Coronary artery (tissue), 2 donors: ENCODE results near the gene SMC2.
A peak's percentile ranks its signal among the peaks of the same experiment; 100 is the strongest.

Experiments used
- DNase-seq: peaks from one replicate; pipeline ENCODE4 v3.0.0-alpha.2; 2017; ENCODE audit warnings: low spot score
- H3K27ac ChIP-seq, 2 donors: fragments of 200-600 bp; sonication (generic); one replicate each; pipeline ENCODE4 v1.5.1; 2016 to 2019
- H3K4me3 ChIP-seq: fragments of 200-600 bp; sonication (generic); 2 replicates; pipeline ENCODE4 v1.5.1; 2016; ENCODE audit warnings: mild to moderate bottlenecking, moderate library complexity
- TF ChIP-seq, protein P1 (sequence below): fragments of 200-600 bp; sonication (generic); IDR thresholded peaks from one replicate; pipeline ENCODE4 v1.5.1; 2019; ENCODE audit warnings: antibody characterized with exemption

The SMC2 gene

GRCh38 chr9:104138243-104138868 is 44.2 kb downstream of the SMC2 start:
- TF ChIP-seq, protein P1, sequence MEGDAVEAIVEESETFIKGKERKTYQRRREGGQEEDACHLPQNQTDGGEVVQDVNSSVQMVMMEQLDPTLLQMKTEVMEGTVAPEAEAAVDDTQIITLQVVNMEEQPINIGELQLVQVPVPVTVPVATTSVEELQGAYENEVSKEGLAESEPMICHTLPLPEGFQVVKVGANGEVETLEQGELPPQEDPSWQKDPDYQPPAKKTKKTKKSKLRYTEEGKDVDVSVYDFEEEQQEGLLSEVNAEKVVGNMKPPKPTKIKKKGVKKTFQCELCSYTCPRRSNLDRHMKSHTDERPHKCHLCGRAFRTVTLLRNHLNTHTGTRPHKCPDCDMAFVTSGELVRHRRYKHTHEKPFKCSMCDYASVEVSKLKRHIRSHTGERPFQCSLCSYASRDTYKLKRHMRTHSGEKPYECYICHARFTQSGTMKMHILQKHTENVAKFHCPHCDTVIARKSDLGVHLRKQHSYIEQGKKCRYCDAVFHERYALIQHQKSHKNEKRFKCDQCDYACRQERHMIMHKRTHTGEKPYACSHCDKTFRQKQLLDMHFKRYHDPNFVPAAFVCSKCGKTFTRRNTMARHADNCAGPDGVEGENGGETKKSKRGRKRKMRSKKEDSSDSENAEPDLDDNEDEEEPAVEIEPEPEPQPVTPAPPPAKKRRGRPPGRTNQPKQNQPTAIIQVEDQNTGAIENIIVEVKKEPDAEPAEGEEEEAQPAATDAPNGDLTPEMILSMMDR, result no peak
- H3K4me3 ChIP-seq, result no peak overlapping the region
- DNase-seq, result no peak
- no peak overlapping the region for H3K27ac ChIP-seq

GRCh38 chr9:104142799-104143549 is 48.9 kb downstream of the SMC2 start:
- TF ChIP-seq, protein P1, result no peak
- no peak for DNase-seq
- Histone ChIP-seq H3K4me3 (no peak overlapping the region), H3K27ac (no peak overlapping the region)

DNA sequence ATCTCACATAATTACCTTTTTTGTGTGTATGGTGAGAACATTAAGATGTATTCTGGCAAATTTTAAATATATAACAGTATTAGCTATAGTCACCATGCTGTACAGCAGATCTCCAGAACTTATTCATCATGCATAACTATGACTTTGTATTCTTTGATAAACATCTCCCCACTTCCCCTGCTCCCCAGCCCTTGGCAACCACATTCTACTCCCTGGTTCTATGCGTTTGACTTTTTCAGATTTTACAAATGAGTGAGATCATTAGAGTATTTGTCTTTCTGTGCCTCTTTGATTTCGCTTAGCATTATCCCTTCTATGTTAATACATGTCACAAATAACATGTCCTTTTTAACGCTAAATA is 49.4 kb downstream of the SMC2 start:
- no peak overlapping the region for H3K27ac ChIP-seq
- no peak overlapping the region for H3K4me3 ChIP-seq
- no peak for DNase-seq
- TF ChIP-seq, protein P1, result no peak

DNA sequence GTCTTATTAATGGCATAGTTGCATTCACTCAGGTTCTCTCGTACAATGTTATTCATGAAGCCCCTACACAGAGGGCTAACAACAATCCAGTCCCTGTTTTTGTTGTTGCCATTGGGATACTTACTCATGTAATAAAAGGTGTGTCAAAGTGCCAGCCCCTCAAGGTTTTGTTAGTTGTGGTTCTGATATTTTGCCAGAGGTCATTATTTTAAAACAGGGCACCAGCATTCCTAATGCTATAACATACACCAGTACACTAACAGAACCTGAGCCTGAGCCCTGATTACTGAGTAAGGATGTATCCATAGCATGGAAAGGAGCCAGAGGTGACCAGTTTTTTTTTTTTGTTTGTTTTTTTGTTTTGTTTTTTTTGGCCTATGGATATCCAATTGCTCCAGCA is 50.2 kb downstream of the SMC2 start:
- Histone ChIP-seq H3K27ac (no peak overlapping the region), H3K4me3 (no peak overlapping the region)
- TF ChIP-seq, protein P1, result no peak
- no peak for DNase-seq

- no peak for DNase-seq
- TF ChIP-seq, protein P1, result no peak
- no peak overlapping the region for H3K4me3 ChIP-seq
- H3K27ac ChIP-seq, result no peak overlapping the region
Measured at GRCh38 chr9:104173067-104173466, 79.0 kb downstream of the SMC2 start.

DNA sequence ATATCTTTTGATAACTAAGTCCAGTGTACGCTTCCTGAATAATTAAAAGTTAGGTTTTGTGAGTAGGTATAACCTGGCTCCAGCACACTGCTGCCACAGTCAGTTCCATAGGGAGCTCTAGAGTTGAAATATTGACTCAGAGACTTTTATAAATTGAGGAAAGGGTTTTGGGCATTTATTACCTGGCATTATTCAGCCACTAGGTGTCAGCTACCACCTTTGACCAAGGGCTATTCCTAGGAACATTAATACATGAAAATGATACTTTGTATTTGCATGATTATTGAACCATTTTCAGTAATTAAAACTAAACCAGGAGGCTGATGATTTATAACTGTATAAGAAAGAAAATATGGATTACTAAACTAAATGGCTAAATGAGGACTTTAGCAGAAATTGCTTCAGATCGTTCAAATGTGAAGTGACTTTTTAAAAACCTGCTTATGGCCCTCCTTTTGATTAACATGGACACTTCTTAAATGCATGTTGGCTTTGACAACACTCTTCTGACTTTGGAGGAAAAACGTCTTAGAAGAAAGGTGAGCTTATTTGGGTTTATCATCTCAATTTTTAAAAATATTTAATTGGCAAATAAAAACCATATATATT is 83.0 kb downstream of the SMC2 start:
- TF ChIP-seq, protein P1, result peak; percentile 21
- no peak overlapping the region for H3K27ac ChIP-seq
- no peak overlapping the region for H3K4me3 ChIP-seq
- no peak for DNase-seq
